Natural killer cell treated with Interleukin-12 subunit alpha and Interleukin-12 subunit beta and Interleukin-15 and Interleukin-18, amount 100 ng/mL, for 72 hours (primary cell): ENCODE data around the gene PRSS36. TPM values are rescaled to one million over a fixed set of nuclear protein-coding genes. Genes with fewer than 3 reads are reported as not detected.
"Not testable (repeated sequence)": the region's sequence is repeated elsewhere in the genome, so short reads cannot be mapped to it uniquely, and the experiment has no call there.

Experiments used
- ATAC-seq, 2 donors: fragments of 150-1000 bp; cut with Tn5 transposase in 1 of 2; sonication (Bioruptor Pico), chemical (Tn5 transposase) in 1 of 2; 2 replicates each; pipeline ENCODE4 v1.10.0; 2021
- DNase-seq: peaks from one replicate; pipeline ENCODE4 v3.0.0; 2022; ENCODE audit warnings: low spot score
- H3K27ac Mint-ChIP-seq, 2 donors: 1 replicate in 1 of 2; 2 replicates in 1 of 2; pipeline ENCODE4 v1.8.0; 2022; ENCODE audit warnings: mixed read lengths in 2 of 2, mild to moderate bottlenecking in 1 of 2, moderate library complexity in 1 of 2
- H3K27me3 Mint-ChIP-seq, 2 donors: 1 replicate in 1 of 2; 2 replicates in 1 of 2; pipeline ENCODE4 v1.8.0; 2022; ENCODE audit warnings: mixed read lengths in 2 of 2
- H3K36me3 Mint-ChIP-seq: one replicate; pipeline ENCODE4 v1.8.0; 2022; ENCODE audit warnings: mixed read lengths
- H3K4me1 Mint-ChIP-seq, 2 donors: 1 replicate in 1 of 2; 2 replicates in 1 of 2; pipeline ENCODE4 v1.8.0; 2022; ENCODE audit warnings: low read depth in 2 of 2, mixed read lengths in 2 of 2, mild to moderate bottlenecking in 1 of 2
- H3K4me3 Mint-ChIP-seq: one replicate; pipeline ENCODE4 v1.8.0; 2022; ENCODE audit warnings: mixed read lengths
- H3K9me3 Mint-ChIP-seq: 2 replicates; pipeline ENCODE4 v1.8.0; 2022; ENCODE audit warnings: mixed read lengths
- total RNA-seq, 2 donors: library from RNA; stranded (reverse); gene quantifications; one replicate each; pipeline ENCODE4 v1.2.3, GENCODE V29; 2022

PRSS36 gene
- 1 to 10 TPM in 1 of 2 donors, not detected in 1; 1.5 TPM for total RNA-seq

DNA sequence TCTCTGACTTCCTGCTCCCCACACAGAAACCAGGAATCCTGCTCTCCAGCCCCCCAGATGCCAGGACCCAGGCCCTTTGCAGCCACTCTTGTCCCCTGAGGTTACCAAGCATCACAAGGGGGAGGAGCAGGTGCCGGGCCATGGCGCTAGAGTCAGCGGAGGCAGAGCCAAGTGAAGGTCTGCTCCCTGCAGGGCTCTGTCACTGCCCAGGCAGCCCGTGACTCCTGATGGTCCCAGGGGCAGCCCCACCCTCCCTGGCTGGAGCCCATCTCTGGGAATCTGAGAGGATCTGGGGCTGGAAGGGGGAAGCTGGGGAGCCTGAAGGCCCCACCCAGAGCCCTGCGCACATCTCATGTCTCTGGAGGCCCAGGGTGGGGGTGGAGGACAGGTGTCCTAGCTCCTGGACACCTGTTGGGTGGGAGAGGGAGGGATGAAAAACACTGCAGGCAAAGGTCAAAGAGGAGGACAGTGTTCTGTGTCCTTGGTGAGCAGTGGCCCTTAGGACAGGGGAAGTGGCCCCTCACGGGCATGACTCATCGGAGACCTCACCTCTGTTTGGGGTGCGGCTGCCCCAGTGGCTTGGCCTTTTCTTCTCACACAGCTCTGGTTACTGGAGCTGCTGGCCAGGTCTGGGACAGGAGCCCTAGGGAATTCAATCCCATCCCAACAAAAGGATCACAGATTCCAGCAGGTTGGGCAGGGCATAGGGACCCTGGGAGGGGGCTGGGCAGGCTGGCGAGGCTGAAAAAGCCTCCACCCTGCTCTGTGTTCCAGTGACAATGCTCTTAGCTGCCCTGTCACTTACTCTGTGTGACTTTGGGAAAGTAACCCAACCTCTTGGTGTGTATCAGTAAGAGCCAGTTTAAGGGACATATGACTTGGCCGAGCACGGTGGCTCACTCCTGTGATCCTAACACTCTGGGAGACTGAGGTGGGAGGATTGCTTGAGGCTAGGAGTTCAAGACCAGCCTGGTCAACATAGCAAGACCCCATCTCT lies at the start of gene PRSS36:
Gene PRSS36, minus strand, starts transcription at position 173 of the 997 bp plus-strand sequence. Its CDS starts 31 bp downstream, at position 142.
- H3K4me1 Mint-ChIP-seq: no peaks in the 10 kb centered on the region
- no peak within 1 kb of the TSS for H3K4me3 Mint-ChIP-seq
- H3K27me3 Mint-ChIP-seq: peaks cover 0 to 7% of the 10 kb centered on the region in 2 donors
- H3K36me3 Mint-ChIP-seq: no peaks in the 10 kb centered on the region
- H3K9me3 Mint-ChIP-seq: no peaks in the 10 kb centered on the region
- ATAC-seq (peak in 1 of 2 donors; percentile 4), DNase-seq (no peak)
- H3K27ac Mint-ChIP-seq: no peak within 1 kb of the TSS

DNA sequence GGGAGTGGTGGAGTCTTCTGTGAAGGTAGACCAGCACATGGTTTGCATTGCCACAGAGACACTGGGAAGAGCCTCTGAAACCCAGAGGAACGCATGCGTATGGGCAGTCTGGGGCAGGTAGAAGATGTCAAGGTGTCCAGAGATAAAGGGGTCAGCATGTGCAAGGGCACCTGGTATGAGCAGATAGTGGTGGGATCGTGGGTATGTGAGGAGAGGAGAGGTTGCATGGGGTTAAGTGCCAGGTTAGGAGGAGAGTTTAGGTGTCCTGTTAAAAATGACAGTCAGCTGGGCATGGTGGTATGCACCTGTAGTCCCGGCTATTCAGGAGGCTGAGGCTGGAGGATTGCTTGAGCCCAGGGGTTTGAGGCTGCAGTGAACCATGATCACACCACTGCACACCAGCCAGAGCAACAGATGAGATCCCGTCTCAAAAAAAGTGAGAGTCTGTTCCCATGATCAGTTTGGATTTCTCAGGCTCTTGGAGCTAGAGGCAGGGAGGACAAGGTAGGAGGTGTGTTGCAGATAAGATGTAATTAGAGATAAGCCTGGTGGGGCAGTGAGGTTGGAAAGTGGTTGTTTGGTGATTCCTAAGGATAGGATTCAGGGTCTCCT lies 49.7 kb upstream of the PRSS36 start:
- Mint-ChIP-seq H3K4me1 (peaks cover 48 to 56% of the 10 kb centered on the region in 2 donors), H3K27me3 (no peaks in the 10 kb centered on the region), H3K4me3 (peak overlapping the region; percentile 11), H3K36me3 (peaks cover 13% of the 10 kb centered on the region), H3K27ac (peak overlapping the region; percentile 36 to 48), H3K9me3 (no peaks in the 10 kb centered on the region)
- ATAC-seq: no peak
- DNase-seq: no peak

DNA sequence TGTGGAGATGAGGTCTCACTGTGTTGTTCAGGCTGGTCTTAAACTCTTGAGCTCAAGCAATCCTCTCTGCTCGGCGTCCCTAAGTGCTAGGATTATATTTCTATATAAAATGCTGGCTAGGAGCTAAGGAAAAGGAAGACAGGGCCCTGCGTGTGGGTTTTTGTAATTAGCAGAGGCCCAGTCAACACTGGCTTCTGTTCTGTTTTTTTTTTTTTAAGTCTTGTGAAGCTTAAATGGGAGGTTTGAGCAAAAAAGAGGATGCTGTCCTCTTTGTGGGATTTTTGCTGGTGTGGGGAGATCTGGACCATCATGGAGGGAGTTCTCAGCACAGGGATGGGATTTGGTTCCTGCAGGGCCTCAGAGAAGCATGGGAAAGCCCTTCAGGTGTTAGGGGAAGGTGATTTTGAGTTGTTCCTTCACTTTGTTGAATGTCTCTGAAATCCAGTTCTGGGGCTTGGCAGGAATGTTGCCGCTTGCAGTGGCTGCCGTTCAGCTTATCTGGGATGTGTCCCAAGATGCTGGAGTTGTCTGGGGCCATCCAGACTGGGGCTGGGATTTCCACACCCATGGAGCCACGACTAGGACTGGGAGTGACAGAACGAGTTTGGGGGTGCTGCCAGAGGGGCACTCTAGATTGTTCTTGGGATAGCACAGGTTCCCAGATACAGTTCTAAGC lies 48.5 kb upstream of the PRSS36 start:
- H3K27me3 Mint-ChIP-seq: no peaks in the 10 kb centered on the region
- H3K9me3 Mint-ChIP-seq: no peaks in the 10 kb centered on the region
- ATAC-seq (no peak), DNase-seq (no peak)
- H3K4me1 Mint-ChIP-seq: peaks cover 47 to 58% of the 10 kb centered on the region in 2 donors
- peak overlapping the region; percentile 36 to 48 for H3K27ac Mint-ChIP-seq
- H3K4me3 Mint-ChIP-seq: no peak overlapping the region
- peaks cover 17% of the 10 kb centered on the region for H3K36me3 Mint-ChIP-seq

DNA sequence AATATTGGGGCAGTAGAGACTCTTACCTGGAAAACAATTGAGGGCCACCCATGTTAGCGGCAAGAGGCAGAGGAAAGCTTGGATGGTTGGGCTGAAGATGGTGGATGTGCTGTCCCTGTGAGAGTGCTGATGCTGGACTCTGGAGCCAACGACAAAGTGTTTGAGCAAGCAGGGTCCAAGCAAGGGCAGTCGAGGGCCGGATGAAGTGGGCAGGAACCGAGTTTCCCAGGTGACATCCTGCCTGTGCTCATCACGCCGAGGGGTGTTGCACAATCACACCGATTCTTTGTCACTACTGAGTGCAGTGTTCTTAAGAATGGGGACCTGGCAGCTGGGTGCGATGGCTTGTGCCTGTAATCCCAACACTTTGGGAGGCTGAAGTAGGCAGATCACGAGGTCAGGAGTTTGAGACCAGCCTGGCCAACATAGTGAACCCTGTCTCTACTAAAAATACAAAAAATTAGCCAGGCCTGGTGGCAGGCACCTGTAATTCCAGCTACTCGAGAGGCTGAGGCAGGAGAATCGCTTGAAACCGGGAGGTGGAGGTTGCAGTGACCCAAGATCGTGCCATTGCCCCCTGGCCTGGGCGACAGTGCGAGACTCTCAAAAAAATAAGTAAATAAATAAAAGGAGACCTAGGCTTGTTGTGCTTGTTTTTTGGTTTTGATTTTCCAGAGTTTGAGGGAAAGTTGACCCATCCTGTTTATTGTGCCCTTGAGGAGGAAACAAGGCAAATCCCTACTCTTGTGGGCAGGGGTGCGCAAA lies 46.6 kb upstream of the PRSS36 start:
- H3K4me1 Mint-ChIP-seq: peaks cover 48 to 60% of the 10 kb centered on the region in 2 donors
- peak; percentile 39 to 57 for ATAC-seq
- DNase-seq: no peak
- peaks cover 25% of the 10 kb centered on the region for H3K36me3 Mint-ChIP-seq
- H3K4me3 Mint-ChIP-seq: peak overlapping the region; percentile 1
- no peaks in the 10 kb centered on the region for H3K9me3 Mint-ChIP-seq
- H3K27me3 Mint-ChIP-seq: no peaks in the 10 kb centered on the region
- H3K27ac Mint-ChIP-seq: peak overlapping the region; percentile 29 to 60

DNA sequence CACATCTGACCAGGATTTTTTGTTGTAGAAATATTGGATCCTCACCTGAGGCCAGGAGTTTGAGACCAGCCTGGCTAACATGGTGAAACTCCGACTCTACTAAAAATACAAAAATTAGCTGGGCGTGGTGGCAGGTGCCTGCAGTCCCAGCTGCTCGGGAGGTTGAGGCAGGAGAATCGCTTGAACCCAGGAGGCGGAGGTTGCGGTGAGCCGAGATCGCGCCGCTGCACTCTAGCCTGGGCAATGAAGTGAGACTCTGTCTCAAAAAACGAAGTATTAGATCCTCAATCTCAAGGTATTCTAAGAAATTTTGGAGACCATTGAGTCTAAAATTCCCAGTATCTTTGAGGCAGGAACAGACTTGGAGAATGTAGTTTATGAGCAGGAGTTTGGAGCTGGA lies 46.0 kb upstream of the PRSS36 start:
- H3K27ac Mint-ChIP-seq: peak overlapping the region; percentile 29 to 60
- H3K4me3 Mint-ChIP-seq: peak overlapping the region; percentile 1
- ATAC-seq, DNase-seq, H3K27me3 Mint-ChIP-seq, H3K9me3 Mint-ChIP-seq: not testable (repeated sequence)
- peaks cover 48 to 60% of the 10 kb centered on the region in 2 donors for H3K4me1 Mint-ChIP-seq
- peaks cover 32% of the 10 kb centered on the region for H3K36me3 Mint-ChIP-seq

DNA sequence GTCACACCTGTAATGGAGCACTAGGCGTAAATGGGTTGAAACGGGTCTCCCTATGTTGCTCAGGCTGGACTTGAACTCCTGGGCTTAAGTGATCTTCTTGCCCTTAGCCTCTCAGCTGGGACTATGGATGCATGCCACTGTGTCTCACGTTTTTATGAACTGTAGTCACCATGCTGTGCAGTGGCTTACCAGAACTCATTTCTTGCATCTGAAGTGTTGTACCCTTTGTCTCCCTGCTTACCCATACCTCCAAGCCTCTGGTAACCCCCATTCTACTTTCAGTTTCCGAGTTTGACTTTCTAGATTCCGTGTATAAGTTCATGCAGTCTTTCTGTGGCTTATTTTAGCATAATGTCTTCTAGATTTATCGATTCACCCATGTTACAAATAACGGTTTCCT lies 45.0 kb upstream of the PRSS36 start:
- Mint-ChIP-seq H3K9me3 (no peaks in the 10 kb centered on the region), H3K27ac (peak overlapping the region in 1 of 2 donors; percentile 13), H3K4me3 (no peak overlapping the region), H3K36me3 (peaks cover 41% of the 10 kb centered on the region), H3K4me1 (peaks cover 53 to 65% of the 10 kb centered on the region in 2 donors), H3K27me3 (no peaks in the 10 kb centered on the region)
- DNase-seq: no peak
- ATAC-seq: no peak

DNA sequence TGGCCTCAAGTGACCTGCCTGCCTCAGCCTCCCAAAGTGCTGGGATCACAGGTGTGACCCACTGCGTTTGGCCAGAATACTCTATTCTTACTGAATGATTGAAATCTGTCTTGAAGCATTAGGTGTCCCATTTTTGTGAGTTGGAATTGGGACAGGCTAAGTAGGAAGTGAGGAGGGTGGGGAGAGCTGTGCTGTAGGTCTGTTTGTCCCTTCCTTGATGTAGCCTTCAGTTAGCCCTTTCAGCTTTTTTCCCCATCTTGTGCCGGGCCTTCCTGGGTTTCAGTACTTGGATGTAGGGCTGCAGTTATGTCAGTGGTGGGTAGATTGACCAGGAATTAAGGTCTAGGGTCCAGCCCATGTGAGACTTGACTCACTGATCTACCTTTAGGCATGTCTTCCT lies 44.0 kb upstream of the PRSS36 start:
- Mint-ChIP-seq H3K9me3 (no peaks in the 10 kb centered on the region), H3K36me3 (peaks cover 44% of the 10 kb centered on the region), H3K27ac (peak overlapping the region; percentile 55 to 66), H3K4me3 (no peak overlapping the region), H3K4me1 (peaks cover 53 to 65% of the 10 kb centered on the region in 2 donors), H3K27me3 (no peaks in the 10 kb centered on the region)
- ATAC-seq: no peak
- no peak for DNase-seq

DNA sequence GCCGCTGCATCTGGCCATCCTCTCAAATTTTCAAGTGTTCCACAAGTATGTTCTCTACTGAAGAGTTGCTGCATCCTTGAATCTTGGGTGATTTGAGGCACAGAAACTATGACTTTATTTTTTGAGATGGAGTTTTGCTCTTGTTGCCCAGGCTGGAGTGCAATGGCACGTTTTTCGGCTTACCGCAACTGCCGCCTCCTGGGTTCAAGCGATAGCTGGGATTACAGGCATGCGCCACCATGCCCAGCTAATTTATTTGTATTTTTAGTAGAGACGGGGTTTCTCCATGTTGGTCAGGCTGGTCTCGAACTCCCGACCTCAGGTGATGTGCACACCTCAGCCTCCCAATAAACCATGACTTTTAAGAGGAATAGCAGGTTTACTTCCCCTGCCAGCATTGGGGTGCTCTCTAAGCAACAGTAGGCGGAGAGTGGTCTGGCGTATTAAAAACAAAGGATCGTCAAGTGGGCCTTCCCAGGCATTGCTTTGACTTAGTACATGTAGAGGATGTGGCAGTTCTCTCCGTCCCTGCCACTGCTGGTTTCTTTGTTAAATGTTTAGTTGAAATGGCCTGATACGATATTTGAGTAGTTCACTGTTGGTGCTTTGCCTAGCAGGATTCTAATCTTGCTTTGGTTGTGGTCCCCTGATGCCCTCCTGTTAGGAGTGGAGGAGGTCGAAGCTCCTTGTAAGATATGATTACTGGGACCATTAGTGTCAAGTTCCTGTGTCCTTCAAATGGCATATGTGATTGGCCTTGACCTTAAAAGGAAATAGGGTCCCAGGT lies 43.2 kb upstream of the PRSS36 start:
- H3K9me3 Mint-ChIP-seq: no peaks in the 10 kb centered on the region
- no peak for DNase-seq
- no peak for ATAC-seq
- no peaks in the 10 kb centered on the region for H3K27me3 Mint-ChIP-seq
- peaks cover 56 to 66% of the 10 kb centered on the region in 2 donors for H3K4me1 Mint-ChIP-seq
- H3K27ac Mint-ChIP-seq: peak overlapping the region; percentile 65 to 66
- peaks cover 47% of the 10 kb centered on the region for H3K36me3 Mint-ChIP-seq
- no peak overlapping the region for H3K4me3 Mint-ChIP-seq

DNA sequence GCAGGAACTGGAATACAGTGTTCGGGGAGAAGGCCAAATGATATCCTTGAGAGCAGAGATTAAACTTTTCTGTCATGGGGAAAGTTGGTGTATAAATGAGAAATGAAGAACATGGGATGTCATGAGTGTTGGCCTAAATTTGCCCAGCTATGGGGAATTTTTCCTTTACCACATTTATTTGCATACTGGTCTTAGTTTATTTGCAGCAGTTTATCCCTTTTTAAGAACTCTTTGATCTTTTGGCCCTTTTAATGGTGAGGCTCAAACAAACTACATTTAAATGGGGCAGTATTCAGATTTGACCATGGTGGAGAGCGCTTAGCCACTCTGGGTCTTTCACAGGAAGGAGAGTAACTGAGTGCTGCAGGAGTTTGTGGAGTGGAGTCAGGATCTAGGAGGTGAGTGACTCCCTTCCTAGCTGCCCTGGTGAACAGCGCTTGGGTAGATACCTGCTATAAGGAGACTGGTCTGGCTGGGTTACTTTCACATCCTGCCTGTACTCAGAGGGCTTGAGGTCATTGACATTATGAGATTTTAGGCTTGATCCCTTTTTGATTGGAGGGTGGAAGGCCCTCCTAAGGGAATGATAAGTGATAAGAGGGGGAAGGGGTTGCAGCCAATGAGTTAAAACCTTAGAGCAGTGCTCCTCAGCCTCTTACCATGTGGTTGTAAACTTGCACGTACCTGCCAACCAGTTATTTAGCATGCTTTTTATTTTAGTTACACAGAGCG lies 42.0 kb upstream of the PRSS36 start:
- Mint-ChIP-seq H3K4me1 (peaks cover 67 to 77% of the 10 kb centered on the region in 2 donors), H3K4me3 (peak overlapping the region; percentile 5)
- ATAC-seq: peak in 1 of 2 donors; percentile 29

DNA sequence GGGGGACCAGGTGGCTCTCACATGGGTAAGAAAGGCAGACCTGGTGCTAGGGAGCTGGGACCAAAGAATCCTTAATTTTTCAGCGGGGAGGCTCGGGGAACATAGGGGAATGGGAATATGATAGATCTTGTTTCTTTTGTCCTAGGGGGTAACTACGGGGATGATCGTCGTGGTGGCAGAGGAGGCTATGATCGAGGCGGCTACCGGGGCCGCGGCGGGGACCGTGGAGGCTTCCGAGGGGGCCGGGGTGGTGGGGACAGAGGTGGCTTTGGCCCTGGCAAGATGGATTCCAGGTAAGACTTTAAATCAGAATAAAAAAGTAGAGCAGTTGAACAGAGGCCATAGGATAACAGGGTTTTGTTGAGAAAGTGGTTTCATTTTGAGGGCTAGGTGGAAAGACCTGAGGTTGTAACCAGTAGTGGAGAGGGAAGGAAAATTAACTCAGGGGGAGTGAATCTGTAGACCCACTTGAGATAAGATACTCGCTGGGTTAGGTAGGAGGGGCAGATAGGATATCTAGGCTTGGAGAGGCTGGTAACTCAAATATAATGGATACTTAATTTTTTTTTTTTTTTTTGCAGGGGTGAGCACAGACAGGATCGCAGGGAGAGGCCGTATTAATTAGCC lies 41.1 kb upstream of the PRSS36 start:
- Mint-ChIP-seq H3K27ac (peak overlapping the region; percentile 65 to 100), H3K4me3 (no peak overlapping the region), H3K9me3 (no peaks in the 10 kb centered on the region), H3K27me3 (no peaks in the 10 kb centered on the region), H3K36me3 (peaks cover 61% of the 10 kb centered on the region), H3K4me1 (peaks cover 76 to 80% of the 10 kb centered on the region in 2 donors)
- ATAC-seq: no peak
- no peak for DNase-seq

More for the DNA sequence above, 42.0 kb upstream of the PRSS36 start:
- DNase-seq: no peak
- Mint-ChIP-seq H3K9me3 (no peaks in the 10 kb centered on the region), H3K36me3 (peaks cover 56% of the 10 kb centered on the region), H3K27ac (peak overlapping the region; percentile 65 to 100), H3K27me3 (no peaks in the 10 kb centered on the region)

DNA sequence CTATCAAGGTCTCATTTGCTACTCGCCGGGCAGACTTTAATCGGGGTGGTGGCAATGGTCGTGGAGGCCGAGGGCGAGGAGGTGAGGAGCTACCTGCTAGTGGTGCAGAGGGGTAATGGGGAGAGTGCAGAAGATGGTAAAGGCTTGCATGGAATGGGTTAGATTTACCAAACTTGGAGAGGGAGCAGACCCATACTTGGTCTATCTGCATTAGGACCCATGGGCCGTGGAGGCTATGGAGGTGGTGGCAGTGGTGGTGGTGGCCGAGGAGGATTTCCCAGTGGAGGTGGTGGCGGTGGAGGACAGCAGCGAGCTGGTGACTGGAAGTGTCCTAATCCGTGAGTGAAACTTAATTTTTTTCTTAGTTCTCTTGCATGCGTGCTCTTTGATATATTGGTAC lies 40.2 kb upstream of the PRSS36 start:
- peaks cover 84 to 85% of the 10 kb centered on the region in 2 donors for H3K4me1 Mint-ChIP-seq
- peaks cover 68% of the 10 kb centered on the region for H3K36me3 Mint-ChIP-seq
- H3K9me3 Mint-ChIP-seq: no peaks in the 10 kb centered on the region
- H3K27ac Mint-ChIP-seq: peak overlapping the region; percentile 65 to 100
- no peaks in the 10 kb centered on the region for H3K27me3 Mint-ChIP-seq
- DNase-seq (no peak), ATAC-seq (no peak)
- peak overlapping the region; percentile 86 for H3K4me3 Mint-ChIP-seq
